NCI-H1092 (cell line): ENCODE data around the gene NEURL1B.
"Not testable (repeated sequence)": the region's sequence is repeated elsewhere in the genome, so short reads cannot be mapped to it uniquely, and the experiment has no call there.

Source experiments
- DNase-seq: peaks from one replicate; lab custom pipeline; 2025; lab: John Stamatoyannopoulos, UW

The NEURL1B gene

DNA sequence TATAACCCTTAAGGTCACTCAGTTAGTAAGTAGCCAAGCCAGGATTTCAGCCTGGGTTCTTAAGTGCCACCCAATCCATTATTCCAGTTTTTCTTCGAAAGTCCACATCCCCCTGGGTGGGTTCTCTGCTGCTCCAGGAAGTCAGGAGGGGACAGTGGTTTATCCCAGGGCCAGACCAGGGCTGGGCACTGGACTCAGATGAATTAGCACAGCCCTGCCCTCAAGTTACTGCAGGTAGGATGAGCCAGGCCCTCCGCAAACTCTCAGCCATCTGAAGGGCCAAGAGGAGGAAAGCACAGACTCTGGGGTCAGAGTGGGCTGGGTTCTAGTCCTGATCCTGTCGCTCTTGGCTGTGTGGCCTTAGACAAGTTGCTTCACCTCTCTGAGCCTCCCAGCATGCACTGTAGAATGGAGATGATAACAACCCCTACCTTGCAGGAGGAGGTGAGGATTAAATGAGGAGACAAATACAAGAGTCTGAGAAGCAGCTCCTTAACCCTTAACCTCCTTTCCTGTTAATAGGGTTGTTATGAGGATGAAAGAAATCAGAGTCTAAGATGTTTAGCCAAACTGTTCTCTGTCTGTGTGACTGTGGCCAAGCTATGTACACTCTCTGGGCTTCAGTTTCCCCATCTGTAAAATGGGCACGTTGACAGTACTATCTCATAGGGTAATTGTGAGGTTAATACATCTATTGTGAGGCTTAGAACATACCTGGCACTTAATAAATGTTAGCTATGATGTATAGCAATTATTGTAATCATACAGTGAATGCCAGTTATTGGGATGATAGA, 6.8 kb upstream of the NEURL1B start:
- no peak for DNase-seq

DNA sequence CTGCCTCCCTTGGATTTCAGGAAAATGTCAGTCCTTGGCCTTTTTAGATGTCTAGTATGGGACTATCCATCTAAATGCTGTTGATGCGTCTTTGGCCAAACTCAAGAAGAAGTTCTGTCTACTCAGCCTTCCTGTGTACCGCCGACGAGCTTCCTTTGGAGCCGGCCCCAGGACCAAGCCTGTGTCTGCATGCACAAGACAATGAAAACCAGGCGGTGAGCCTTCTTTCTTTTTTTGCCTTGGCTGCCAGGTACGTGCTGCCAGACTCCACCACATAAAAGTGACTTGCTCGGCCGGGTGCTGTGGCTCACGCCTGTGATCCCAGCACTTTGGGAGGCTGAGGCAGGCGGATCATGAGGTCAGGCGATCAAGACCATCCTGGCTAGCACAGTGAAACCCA, 6.0 kb upstream of the NEURL1B start:
- DNase-seq = no peak

DNA sequence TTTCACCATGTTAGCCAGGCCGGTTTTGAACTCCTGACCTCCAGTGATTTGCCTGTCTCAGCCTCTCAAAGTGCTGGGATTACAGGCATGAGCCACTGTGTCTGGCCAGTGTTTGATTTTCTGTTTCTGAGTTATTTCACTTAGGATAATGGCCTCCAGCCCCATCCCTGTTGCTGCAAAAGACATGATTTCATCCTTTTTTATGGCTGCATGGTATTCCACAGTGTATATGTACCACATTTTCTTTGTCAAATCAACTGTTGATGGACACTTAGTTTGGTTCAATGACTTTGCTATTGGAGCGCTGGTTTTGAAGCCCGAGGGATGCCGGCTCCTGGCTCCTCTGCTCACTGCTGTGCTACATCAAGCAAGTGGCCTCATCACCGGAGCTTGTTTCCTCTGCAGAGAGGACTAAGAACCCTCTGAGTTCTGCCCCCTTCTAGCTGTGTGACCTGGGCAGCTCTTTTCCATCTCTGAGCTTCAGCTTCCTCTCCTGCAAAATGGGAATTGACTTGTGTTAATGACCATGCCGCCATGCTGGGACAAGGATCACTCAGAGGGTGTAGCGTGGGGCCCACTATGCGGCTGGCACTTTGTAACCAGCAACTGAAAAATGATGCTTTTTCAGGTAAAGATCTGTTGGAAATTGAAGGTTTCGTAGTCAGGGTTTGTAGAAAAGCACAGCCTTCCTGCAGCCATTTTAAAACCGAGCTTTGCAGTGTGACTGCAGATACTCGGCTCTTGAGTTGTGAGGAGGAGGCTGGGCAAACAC, 4.6 kb upstream of the NEURL1B start:
- no peak for DNase-seq

GRCh38 chr5:172637110-172637580, 3.9 kb upstream of the NEURL1B start:
- no peak for DNase-seq

GRCh38 chr5:172637740-172638139, 3.3 kb upstream of the NEURL1B start:
- DNase-seq = no peak

DNA sequence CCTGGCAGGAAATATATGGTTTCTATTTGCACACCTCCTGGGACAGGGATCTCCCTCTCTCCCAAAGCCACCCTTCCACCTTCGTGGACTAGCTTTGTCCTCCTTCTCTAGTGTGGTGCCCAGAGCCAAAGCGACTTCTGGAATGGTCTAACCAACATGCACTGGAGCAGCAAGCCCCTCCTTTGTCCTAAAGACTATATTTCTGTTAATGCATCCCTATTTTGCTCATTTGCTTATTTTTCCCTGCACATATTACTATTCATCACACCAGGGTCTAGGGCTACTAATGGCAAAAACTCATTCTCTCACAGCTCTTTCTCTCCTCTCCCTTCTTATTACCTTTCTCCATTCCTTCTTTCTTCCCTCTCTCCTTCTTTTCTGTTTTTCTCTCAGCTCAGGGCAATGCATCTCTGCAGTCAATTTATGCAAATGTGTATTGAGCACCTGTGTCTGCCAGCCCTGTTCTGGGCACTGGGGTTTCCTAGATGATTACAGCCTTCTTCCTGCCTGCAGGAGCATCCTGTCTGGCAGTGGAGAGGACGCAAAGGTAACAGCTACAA, 2.8 kb upstream of the NEURL1B start:
- DNase-seq = no peak

DNA sequence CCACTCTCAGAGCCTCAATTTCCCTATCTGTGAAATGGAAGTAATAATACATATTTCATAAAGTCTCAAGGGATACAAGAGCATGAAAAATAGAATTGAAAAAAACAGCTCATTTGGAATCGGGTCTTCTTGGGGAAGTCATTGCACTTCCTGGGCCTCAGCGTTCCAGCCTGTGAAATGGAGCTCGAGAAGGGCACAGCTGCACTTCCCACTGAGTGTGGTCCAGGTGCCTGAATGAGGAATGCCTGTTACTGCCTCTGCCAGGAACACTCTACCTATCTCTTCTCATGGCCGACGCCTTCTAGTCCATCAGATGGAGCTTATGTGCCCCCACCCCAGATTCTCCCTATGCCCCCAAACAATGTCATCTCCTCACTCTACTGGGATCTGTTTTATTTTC, 924 bp upstream of the NEURL1B start:
- no peak for DNase-seq

- DNase-seq = no peak
These were observed 442 bp downstream of the NEURL1B start for GRCh38 chr5:172641359-172642050.

GRCh38 chr5:172642051-172642409, 967 bp downstream of the NEURL1B start:
- DNase-seq = no peak

GRCh38 chr5:172642486-172642885, 1.4 kb downstream of the NEURL1B start:
- no peak for DNase-seq

GRCh38 chr5:172642926-172643871, 2.1 kb downstream of the NEURL1B start:
- DNase-seq = no peak

GRCh38 chr5:172644266-172644665, 3.2 kb downstream of the NEURL1B start:
- no peak for DNase-seq

GRCh38 chr5:172644711-172645110, 3.6 kb downstream of the NEURL1B start:
- no peak for DNase-seq

DNA sequence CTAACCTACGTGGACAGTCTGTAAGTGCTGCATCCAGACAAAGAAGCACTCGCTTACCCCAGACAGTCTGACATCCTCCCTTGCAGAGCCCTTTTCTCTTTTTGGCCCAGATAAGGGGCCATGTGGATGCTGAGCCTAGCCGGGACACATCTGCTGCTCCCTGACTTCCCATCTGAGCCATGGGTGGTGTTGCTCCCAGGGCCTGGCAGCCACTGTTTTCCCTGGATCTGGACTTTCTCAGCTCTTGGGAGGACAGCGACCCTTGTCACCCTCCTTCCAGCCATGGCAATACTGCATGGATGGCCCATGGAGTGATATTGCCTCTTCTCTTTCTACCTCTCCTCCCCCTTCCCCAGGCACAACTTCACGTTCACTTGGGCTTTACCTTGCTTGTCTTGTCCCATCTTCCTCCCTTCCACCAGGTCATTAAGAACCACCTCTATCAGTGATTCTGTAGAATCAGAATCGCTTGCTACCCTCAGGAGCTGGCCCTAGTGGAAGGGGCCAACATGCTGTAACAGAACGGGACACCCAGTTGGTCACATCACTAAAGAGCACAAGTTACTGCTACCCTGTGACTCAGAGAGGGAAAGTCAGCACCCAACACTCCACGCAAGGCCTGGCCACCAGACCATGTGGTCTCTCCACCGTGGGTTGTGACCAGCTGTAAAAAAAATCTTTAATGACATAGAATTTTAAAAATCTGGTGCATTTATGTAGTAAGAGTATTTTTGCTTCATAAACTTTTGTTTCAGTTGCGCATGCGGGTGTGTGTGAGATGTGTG, 4.4 kb downstream of the NEURL1B start:
- no peak for DNase-seq

- DNase-seq = no peak
These were observed 5.7 kb downstream of the NEURL1B start for GRCh38 chr5:172646716-172647285.

GRCh38 chr5:172647352-172648012, 6.4 kb downstream of the NEURL1B start:
- no peak for DNase-seq

GRCh38 chr5:172648013-172648381, 6.9 kb downstream of the NEURL1B start:
- no peak for DNase-seq

GRCh38 chr5:172648755-172649154, 7.7 kb downstream of the NEURL1B start:
- DNase-seq = no peak

DNA sequence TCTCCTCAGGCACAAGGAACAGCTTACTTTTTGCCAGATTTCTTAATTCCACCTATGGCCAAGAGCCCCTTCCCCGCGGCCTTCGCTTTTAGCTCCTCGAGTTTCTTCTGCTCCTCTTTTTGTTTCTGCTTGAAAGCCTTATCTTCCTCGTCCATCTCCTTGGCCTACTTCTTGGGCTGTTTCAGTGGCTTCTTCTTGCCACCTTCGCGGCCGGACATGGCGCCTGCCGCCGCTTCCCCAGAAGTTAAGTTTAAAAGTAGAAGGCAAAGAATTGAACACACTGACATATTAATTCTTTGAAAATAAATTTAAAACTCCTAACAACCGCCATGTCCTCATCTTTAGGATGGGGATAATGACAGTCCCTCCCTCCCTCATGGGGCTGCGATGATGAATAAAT, 15.4 kb downstream of the NEURL1B start:
- not testable (repeated sequence) for DNase-seq
